GM21526 (cell line): ENCODE data around the gene SPIB.

Experiments used
- ATAC-seq: cut with Tn5 transposase; IDR thresholded peaks from one replicate; pipeline ENCODE4 v1.9.1; 2021; ENCODE audit warnings: moderate library complexity; ENCODE audit not compliant: unreplicated experiment, low FRiP score

SPIB gene

DNA sequence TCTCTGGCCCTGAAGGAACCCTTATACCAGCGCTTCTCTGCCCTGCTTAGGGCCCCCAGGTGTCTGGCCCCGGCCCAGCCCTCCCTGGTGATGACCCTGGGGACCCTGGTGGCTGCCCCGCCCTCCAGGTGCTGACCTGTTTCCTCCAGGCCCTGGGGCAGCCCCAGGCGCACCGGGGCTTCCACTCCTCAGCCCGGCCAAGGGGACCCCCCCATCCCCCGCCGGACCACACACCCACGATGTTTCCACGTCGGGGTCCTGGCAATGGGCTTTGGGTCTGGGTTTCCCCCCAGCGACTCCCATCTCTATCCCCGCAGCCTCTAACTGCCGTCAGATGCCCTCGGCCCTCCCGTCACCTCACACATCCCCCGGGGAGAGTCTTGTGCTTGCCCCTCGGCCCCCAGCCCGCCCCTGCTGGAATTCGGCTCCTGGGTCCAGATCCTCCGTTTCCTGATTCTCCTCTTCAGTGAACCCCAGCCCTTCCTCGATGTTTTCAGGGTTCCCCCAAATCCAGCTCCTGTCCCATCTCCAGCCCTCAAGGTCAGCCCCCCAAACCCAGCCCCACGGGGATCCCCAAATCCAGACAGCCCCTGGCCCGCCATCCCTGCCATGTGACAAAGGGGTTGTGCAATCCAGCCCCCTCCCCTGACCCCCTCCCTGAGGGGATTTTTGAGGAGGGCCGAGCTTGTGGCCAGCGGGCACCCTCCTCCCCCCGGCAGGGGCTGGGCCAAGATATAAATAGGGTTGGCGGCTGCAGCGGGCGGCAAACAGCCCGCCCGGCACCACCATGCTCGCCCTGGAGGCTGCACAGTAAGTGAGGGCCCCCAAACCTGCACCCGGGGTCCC lies at the start of gene SPIB:
TSS of gene SPIB (plus strand) at position 763 of the 846 bp plus-strand sequence. CDS start at position 788, 25 bp downstream.
- ATAC-seq = no peak

DNA sequence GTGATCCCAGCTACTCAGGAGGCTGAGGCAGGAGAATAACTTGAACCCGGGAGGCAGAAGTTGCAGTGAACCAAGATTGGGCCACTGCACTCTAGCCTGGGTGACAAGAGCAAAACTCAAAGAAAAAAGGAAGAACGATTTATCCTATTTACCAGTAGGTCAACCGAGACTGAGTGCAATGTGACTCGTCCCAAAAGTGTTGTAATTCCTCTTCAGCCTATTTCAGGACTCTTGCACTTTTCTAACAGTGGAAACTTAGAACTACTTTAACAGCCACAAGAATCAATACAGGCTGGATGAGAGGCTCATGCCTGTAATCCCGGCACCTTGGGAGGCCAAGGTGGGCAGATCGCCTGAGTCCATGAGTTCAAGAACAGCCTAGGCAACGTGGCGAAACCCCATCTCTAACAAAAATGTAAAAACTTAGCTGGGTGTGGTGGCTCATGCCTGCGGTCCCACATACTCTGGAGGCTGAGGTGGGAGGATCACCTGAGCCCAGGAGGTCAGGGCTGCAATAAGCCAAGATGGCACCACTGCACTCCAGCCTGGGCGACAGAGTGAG lies 46.7 kb upstream of the SPIB start:
- no peak for ATAC-seq

DNA sequence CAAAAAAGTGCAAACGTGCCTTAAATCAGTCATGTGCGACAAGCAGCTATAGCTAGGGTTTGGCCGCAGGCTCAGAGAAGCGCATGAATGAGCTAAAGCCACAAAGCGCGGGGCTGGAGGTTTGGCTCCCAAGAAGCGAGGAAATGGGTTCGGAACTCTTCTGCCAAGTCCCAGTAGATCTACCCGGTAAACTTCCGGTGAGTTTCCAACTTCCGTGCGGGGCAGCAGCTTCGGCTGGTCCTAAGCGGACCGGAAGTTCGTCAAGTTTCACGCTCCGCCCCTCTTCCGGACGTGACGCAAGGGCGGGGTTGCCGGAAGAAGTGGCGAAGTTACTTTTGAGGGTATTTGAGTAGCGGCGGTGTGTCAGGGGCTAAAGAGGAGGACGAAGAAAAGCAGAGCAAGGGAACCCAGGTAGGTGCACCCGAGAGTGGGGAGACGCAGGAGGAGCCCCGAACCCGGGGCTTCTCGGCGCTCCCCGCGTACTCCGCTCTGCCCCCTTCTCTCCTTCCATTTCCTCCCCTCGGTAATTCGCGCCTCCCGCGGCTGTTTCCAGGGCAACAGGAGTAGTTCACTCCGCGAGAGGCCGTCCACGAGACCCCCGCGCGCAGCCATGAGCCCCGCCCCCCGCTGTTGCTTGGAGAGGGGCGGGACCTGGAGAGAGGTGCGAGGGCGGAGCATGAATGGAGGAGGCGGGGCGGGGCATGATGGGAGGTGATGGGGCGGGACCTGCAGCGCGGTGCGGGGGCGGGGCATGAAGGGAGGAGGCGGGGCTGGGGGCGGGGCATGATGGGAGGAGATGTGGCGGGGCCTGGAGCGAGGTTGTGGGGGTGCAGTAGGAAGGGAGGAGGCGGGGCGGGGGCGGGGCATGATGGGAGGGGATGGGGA lies 42.3 kb upstream of the SPIB start, which contains the start of gene NR1H2:
TSS of gene NR1H2 (plus strand) at position 292 of the 885 bp plus-strand sequence. CDS start 1,149 bp downstream, outside the sequence.
- peak; percentile 68 for ATAC-seq

DNA sequence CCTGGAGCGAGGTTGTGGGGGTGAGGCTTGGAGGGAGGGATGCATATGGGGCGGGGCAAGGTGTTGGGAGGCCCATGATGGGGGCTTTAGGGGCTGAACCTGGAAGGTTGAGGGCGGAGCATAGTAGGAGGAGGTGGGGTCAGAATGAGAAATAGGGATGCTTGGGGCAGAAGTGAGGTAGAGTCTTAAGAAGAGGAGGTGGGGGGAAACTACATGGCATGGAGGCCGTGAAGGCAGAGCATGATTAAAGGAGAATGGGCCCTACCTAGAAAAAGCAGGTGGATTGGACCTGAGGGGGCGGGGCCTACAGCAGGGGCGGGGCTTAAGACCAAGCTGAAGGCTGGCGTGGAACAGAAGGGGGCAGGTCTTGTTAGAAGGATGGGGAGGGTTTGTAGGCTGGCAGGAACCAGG lies 41.7 kb upstream of the SPIB start:
- no peak for ATAC-seq

DNA sequence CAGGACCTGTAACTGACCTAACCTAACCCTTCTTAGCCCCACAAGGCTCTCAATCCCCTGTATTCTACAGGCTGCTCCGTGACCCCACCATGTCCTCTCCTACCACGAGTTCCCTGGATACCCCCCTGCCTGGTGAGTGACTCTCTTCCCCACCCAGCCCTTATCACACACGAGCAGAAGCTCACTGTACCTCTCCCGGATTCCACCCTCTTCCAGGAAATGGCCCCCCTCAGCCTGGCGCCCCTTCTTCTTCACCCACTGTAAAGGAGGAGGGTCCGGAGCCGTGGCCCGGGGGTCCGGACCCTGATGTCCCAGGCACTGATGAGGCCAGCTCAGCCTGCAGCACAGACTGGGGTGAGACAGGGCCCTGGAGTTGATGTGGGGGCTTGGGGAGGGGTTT lies 41.2 kb upstream of the SPIB start:
- ATAC-seq = no peak

- ATAC-seq = no peak
Measured at GRCh38 chr19:50378169-50378862, 40.4 kb upstream of the SPIB start.

DNA sequence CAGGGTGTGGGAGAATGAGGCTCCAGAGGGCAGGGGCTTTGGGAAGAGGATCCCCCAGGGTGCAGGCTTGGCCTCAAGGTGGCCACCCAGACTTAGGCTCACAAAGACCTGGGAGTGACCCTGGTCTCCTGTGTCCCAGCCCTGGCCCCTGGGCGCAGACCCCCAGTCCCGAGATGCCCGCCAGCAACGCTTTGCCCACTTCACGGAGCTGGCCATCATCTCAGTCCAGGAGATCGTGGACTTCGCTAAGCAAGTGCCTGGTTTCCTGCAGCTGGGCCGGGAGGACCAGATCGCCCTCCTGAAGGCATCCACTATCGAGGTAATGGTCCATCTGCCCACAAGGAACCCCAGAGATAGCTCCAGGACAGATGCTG lies 39.9 kb upstream of the SPIB start:
- ATAC-seq = no peak

DNA sequence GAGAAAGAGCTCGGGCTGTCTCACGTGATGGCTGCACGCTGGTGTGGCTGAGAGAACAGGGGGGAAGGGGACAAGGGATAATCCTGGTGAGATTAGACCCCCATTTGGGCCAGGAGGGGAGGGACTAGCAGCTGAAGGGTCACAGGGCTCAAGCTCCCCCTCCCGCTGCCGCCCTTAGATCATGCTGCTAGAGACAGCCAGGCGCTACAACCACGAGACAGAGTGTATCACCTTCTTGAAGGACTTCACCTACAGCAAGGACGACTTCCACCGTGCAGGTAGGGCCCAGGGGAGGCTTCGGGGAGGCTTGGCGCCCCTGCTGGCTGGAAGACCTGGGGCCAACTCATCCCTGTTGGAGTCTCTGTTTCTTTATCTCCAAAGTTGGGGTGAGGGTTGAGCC lies 39.1 kb upstream of the SPIB start:
- no peak for ATAC-seq

DNA sequence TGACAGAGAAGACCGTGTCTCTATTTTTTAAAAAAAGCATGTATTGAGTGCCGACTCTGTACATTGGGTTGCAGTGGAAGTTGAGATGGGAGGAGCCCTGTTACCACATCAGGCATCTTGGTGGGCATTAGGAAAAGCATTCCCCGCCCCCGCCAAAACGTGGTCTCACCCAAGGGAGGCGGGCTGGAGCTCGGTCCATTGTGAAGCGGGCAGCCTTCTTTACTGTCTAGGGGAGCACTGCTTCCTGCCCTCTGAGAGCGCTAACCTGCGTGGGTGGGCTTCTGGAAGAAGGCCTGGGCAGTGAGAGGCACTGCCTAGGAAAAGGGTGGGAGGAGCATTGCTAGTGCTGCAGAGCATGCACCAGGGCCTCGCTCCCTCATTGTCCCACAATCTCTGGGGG lies 38.6 kb upstream of the SPIB start:
- ATAC-seq = no peak

DNA sequence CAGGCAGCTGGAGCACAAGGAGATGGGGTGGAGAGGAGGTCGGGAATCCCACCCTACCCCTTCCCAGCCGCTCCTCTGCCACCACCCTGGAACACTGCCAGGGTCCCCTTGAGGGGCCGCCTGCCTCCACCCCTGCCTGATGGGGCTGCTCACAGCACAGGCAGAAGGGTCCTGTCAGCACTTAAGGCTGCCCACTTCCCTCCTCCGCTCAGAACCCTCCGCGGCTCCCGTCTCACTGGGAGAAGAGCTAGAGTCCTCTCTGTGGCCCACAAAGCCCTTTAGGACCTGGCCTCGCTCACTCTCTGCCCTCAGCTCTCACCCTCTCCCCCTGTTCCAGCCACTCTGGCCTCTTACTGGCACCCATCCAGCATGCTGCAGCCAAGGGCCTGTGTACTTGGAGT lies 38.0 kb upstream of the SPIB start:
- no peak for ATAC-seq

DNA sequence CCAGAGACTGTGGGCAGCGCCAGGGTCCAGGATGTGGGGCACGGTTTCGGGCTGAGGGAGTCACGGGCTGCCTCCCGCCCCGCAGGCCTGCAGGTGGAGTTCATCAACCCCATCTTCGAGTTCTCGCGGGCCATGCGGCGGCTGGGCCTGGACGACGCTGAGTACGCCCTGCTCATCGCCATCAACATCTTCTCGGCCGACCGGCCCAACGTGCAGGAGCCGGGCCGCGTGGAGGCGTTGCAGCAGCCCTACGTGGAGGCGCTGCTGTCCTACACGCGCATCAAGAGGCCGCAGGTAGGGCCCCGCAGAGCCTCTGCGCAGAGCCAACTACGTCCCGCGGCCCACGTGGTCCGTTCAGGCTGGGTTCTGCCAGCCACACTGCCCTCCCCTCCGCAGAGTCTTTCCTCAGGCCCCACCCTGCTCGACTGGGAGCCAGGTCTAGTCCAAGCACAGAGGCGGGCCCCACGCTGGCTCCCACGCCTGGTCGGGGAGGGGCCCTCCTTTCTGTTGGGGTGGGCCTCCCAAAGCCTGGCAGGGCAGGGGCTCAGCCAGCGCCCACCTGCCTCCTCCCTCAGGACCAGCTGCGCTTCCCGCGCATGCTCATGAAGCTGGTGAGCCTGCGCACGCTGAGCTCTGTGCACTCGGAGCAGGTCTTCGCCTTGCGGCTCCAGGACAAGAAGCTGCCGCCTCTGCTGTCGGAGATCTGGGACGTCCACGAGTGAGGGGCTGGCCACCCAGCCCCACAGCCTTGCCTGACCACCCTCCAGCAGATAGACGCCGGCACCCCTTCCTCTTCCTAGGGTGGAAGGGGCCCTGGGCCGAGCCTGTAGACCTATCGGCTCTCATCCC lies 36.6 kb upstream of the SPIB start:
- ATAC-seq = no peak

- no peak for ATAC-seq
Measured at GRCh38 chr19:50383001-50383851, 35.5 kb upstream of the SPIB start.

GRCh38 chr19:50383852-50384684 lies 34.7 kb upstream of the SPIB start, which contains the start of gene POLD1:
POLD1 (plus strand) TSS chr19:50384347; CDS start chr19:50398852, 14,505 bp downstream.
- peak; percentile 64 for ATAC-seq

DNA sequence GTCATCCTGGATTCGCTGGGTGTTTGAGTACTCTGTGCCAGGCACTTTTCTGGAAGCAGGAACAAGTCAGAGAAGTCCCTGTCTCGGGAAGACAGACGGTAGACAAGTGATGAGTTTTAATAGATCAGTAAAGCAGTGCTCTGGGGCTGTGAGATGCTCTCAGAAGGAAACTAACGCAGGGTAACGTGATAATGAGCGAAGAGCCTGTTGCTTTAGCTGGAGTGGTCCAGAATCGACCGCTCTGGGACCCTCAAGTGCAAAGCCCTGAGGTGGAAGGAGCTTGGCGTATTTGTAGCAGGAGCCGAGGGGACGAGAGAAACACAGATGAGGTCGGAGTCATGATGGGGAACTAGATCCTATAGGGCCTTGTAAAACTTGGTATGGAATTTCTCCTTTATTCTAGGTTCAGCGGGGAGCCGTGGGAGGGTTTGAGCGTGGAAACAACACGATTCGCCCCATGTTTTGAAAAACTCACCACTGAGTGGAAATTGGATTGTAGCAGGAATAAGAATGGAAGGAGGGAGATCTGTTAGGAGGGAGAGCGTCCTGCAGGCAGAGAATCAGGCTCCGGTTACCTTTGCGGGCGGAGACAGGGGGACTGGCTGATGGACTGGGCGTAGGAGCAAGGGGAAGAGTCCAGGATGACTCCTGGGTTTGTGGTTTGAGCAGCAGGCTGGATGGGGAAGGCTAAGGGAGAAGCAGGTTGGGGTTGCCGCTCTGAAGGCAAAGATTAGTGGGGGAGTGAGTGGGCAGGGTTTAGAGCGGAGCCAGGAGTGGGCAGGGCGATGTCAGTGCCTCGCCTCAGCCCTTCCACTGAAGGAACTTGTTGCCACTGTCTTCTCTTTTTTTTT lies 33.8 kb upstream of the SPIB start:
- ATAC-seq = no peak

- no peak for ATAC-seq
Measured at GRCh38 chr19:50387176-50387867, 31.4 kb upstream of the SPIB start.

- no peak for ATAC-seq
Measured at GRCh38 chr19:50387868-50388245, 30.9 kb upstream of the SPIB start.
